ENCODE measurements around the gene SUFU.
A peak's percentile ranks its signal among the peaks of the same experiment; 100 is the strongest.

GRCh38 chr10:102675666-102676533 is 172.1 kb downstream of the SUFU start:
- TF ChIP-seq POLR2A (IDR thresholded peaks at IDR 0.05) (peak in 1 of 2 donors; percentile 43), CTCF (IDR thresholded peaks at IDR 0.05) (no peak)
